DOHH2 (cell line): ENCODE measurements around the gene SERF2.
"Not testable (repeated sequence)": the region's sequence is repeated elsewhere in the genome, so short reads cannot be mapped to it uniquely, and the experiment has no call there.

Source experiments
- H3F3A ChIP-seq: fragments of 200-600 bp; sonication (generic), shearing (Covaris generic); 2 replicates; pipeline ENCODE4 v1.6.0; 2016; ENCODE audit warnings: antibody characterized with exemption, mild to moderate bottlenecking; ENCODE audit not compliant: control insufficient read depth, insufficient read depth
- H3K27ac ChIP-seq: fragments of 200-600 bp; sonication (generic); 2 replicates; pipeline ENCODE4 v1.5.1; 2014; ENCODE audit warnings: low read depth, mild to moderate bottlenecking, low read length, moderate library complexity
- H3K27me3 ChIP-seq: fragments of 200-600 bp; sonication (generic); 2 replicates; pipeline ENCODE4 v1.6.1; 2014; ENCODE audit warnings: mild to moderate bottlenecking, low read length, mixed read lengths; ENCODE audit not compliant: control insufficient read depth
- H3K36me3 ChIP-seq: fragments of 200-600 bp; sonication (generic); 2 replicates; pipeline ENCODE4 v1.6.1; 2014; ENCODE audit warnings: mild to moderate bottlenecking, low read length, moderate library complexity, mixed read lengths; ENCODE audit not compliant: control insufficient read depth
- H3K4me1 ChIP-seq: fragments of 200-600 bp; sonication (generic); 2 replicates; pipeline ENCODE4 v1.6.1; 2014; ENCODE audit warnings: mild to moderate bottlenecking, low read length, mixed read lengths; ENCODE audit not compliant: control insufficient read depth
- H3K4me2 ChIP-seq: fragments of 200-600 bp; sonication (generic); 2 replicates; pipeline ENCODE4 v1.6.0; 2014; ENCODE audit warnings: mild to moderate bottlenecking, low read length, moderate library complexity
- H3K4me3 ChIP-seq: fragments of 200-600 bp; sonication (generic); 2 replicates; pipeline ENCODE4 v1.5.1; 2014; ENCODE audit warnings: mild to moderate bottlenecking, low read length, mixed read lengths
- H3K79me2 ChIP-seq: fragments of 200-600 bp; sonication (generic); 2 replicates; pipeline ENCODE4 v1.6.1; 2014; ENCODE audit warnings: mild to moderate bottlenecking, low read length, mixed read lengths; ENCODE audit not compliant: control insufficient read depth
- H3K9me2 ChIP-seq: fragments of 200-600 bp; sonication (generic); replicated peaks from 2 replicates; pipeline ENCODE4 v1.6.1; 2014; ENCODE audit warnings: mild to moderate bottlenecking, low read length, mixed read lengths; ENCODE audit not compliant: control insufficient read depth
- H3K9me3 ChIP-seq: fragments of 200-600 bp; sonication (generic); 2 replicates; pipeline ENCODE4 v1.6.1; 2014; ENCODE audit warnings: antibody characterized with exemption, low read length, mixed read lengths; ENCODE audit not compliant: control insufficient read depth, insufficient read depth
- H4K20me1 ChIP-seq: fragments of 200-600 bp; sonication (generic); 2 replicates; pipeline ENCODE4 v1.6.0; 2014; ENCODE audit warnings: low read depth, mild to moderate bottlenecking, antibody characterized with exemption, low read length, moderate library complexity; ENCODE audit not compliant: control insufficient read depth, insufficient read depth
- CTCF ChIP-seq: fragments of 200-600 bp; sonication (generic); IDR thresholded peaks from one replicate; pipeline ENCODE4 v1.5.1; 2014; ENCODE audit warnings: antibody characterized with exemption, mild to moderate bottlenecking, low read depth, low read length; ENCODE audit not compliant: poor library complexity, severe bottlenecking
- EZH2phosphoT487 ChIP-seq: fragments of 200-600 bp; sonication (generic); IDR thresholded peaks from 2 replicates; pipeline ENCODE4 v1.6.1; 2017; ENCODE audit warnings: borderline replicate concordance, mild to moderate bottlenecking, antibody characterized with exemption, low read length, moderate library complexity, mixed read lengths

Gene SERF2

GRCh38 chr15:43826508-43827341 is 34.6 kb downstream of the SERF2 start, which contains the start of gene WDR76:
Gene WDR76, plus strand, starts transcription at chr15:43827002. Its CDS starts 31 bp downstream, at chr15:43827033.
- peak within 1 kb of the TSS; percentile 83 for H3K27ac ChIP-seq
- H3K36me3 ChIP-seq, result peaks cover 69% of the 10 kb centered on the region
- TF ChIP-seq CTCF, result no peak
- H3K79me2 ChIP-seq, result peaks cover 98% of the 10 kb centered on the region
- peaks cover 11% of the 10 kb centered on the region for H4K20me1 ChIP-seq
- peak within 1 kb of the TSS; percentile 92 for H3K4me2 ChIP-seq
- H3K27me3 ChIP-seq, result no peaks in the 10 kb centered on the region
- H3K4me1 ChIP-seq, result peaks cover 61% of the 10 kb centered on the region
- no peaks in the 10 kb centered on the region for H3K9me2 ChIP-seq
- H3K4me3 ChIP-seq, result peak within 1 kb of the TSS; percentile 85
- H3K9me3 ChIP-seq, result no peaks in the 10 kb centered on the region
- peaks cover 19% of the 10 kb centered on the region for H3F3A ChIP-seq

GRCh38 chr15:43828061-43828657 is 36.0 kb downstream of the SERF2 start:
- H3K36me3 ChIP-seq, result peaks cover 73% of the 10 kb centered on the region
- peaks cover 23% of the 10 kb centered on the region for H3F3A ChIP-seq
- H3K9me3 ChIP-seq, result no peaks in the 10 kb centered on the region
- H3K4me1 ChIP-seq, result peaks cover 63% of the 10 kb centered on the region
- peak overlapping the region; percentile 92 for H3K4me2 ChIP-seq
- H3K27me3 ChIP-seq, result no peaks in the 10 kb centered on the region
- TF ChIP-seq CTCF, result no peak
- no peak for TF ChIP-seq EZH2phosphoT487
- peak overlapping the region; percentile 85 for H3K4me3 ChIP-seq
- peak overlapping the region; percentile 83 for H3K27ac ChIP-seq
- H4K20me1 ChIP-seq, result peaks cover 16% of the 10 kb centered on the region
- H3K9me2 ChIP-seq, result no peaks in the 10 kb centered on the region
- H3K79me2 ChIP-seq, result peaks cover 98% of the 10 kb centered on the region

GRCh38 chr15:43829951-43830540 is 37.9 kb downstream of the SERF2 start:
- Histone ChIP-seq H3K4me3 (peak overlapping the region; percentile 85), H3K4me1 (peaks cover 52% of the 10 kb centered on the region), H3K27ac (peak overlapping the region; percentile 83), H4K20me1 (peaks cover 16% of the 10 kb centered on the region), H3K79me2 (peaks cover 98% of the 10 kb centered on the region), H3K36me3 (peaks cover 80% of the 10 kb centered on the region), H3F3A (peaks cover 24% of the 10 kb centered on the region), H3K4me2 (peak overlapping the region; percentile 92)
- H3K9me3 ChIP-seq, H3K27me3 ChIP-seq, H3K9me2 ChIP-seq: not testable (repeated sequence)

- Histone ChIP-seq H3K36me3 (peaks cover 87% of the 10 kb centered on the region), H3K79me2 (peaks cover 99% of the 10 kb centered on the region), H3F3A (peaks cover 18% of the 10 kb centered on the region), H3K27ac (peak overlapping the region; percentile 83), H3K4me2 (peak overlapping the region; percentile 92), H4K20me1 (peaks cover 17% of the 10 kb centered on the region), H3K4me3 (peak overlapping the region; percentile 85), H3K4me1 (peaks cover 45% of the 10 kb centered on the region)
- H3K9me3 ChIP-seq, H3K27me3 ChIP-seq, H3K9me2 ChIP-seq: not testable (repeated sequence)
Measured at GRCh38 chr15:43830691-43831275, 38.7 kb downstream of the SERF2 start.

GRCh38 chr15:43831519-43832052 is 39.5 kb downstream of the SERF2 start:
- Histone ChIP-seq H4K20me1 (peaks cover 24% of the 10 kb centered on the region), H3K36me3 (peaks cover 95% of the 10 kb centered on the region), H3K4me1 (peaks cover 44% of the 10 kb centered on the region), H3K27ac (peak overlapping the region; percentile 83), H3F3A (peaks cover 23% of the 10 kb centered on the region), H3K79me2 (peaks cover 99% of the 10 kb centered on the region), H3K4me2 (peak overlapping the region; percentile 92), H3K4me3 (peak overlapping the region; percentile 85)
- H3K27me3 ChIP-seq, H3K9me2 ChIP-seq, H3K9me3 ChIP-seq: not testable (repeated sequence)

GRCh38 chr15:43832485-43832884 is 40.4 kb downstream of the SERF2 start:
- Histone ChIP-seq H3K4me1 (peaks cover 43% of the 10 kb centered on the region), H4K20me1 (peaks cover 31% of the 10 kb centered on the region), H3F3A (peaks cover 26% of the 10 kb centered on the region), H3K36me3 (peaks cover 97% of the 10 kb centered on the region), H3K27ac (0 out of 2 replicates have a peak overlapping the region, but pooled peaks have one; percentile 83), H3K79me2 (peaks cover 99% of the 10 kb centered on the region), H3K4me3 (peak overlapping the region; percentile 85), H3K4me2 (peak overlapping the region; percentile 92)
- H3K9me3 ChIP-seq, H3K9me2 ChIP-seq, H3K27me3 ChIP-seq: not testable (repeated sequence)
